Parathyroid adenoma (tissue), 2 donors: ENCODE results near the gene CNOT10.

ENCODE experiments used
- H2AFZ ChIP-seq: fragments of 300-600 bp; sonication (generic); one replicate; pipeline ENCODE4 v1.7.0; 2017; ENCODE audit warnings: antibody characterized with exemption, mild to moderate bottlenecking
- H3K27ac ChIP-seq: fragments of 300-600 bp; sonication (generic); one replicate; pipeline ENCODE4 v1.7.0; 2017
- H3K27me3 ChIP-seq: fragments of 300-600 bp; sonication (generic); one replicate; pipeline ENCODE4 v1.7.0; 2017; ENCODE audit warnings: low read length; ENCODE audit not compliant: control insufficient read depth, insufficient read depth
- H3K36me3 ChIP-seq: fragments of 300-600 bp; sonication (generic); one replicate; pipeline ENCODE4 v1.7.0; 2017; ENCODE audit warnings: low read length; ENCODE audit not compliant: control insufficient read depth, insufficient read depth
- H3K4me1 ChIP-seq: fragments of 300-600 bp; sonication (generic); one replicate; pipeline ENCODE4 v1.7.0; 2017; ENCODE audit warnings: control low read depth
- H3K4me2 ChIP-seq: fragments of 300-600 bp; sonication (generic); one replicate; pipeline ENCODE4 v1.7.0; 2017; ENCODE audit warnings: low read length
- H3K4me3 ChIP-seq: fragments of 300-600 bp; sonication (generic); one replicate; pipeline ENCODE4 v1.7.0; 2017; ENCODE audit warnings: low read depth, low read length
- H3K79me2 ChIP-seq: fragments of 300-600 bp; sonication (generic); one replicate; pipeline ENCODE4 v1.7.0; 2017; ENCODE audit warnings: control low read depth
- H3K9ac ChIP-seq: fragments of 300-600 bp; sonication (generic); one replicate; pipeline ENCODE4 v1.7.0; 2017; ENCODE audit warnings: mild to moderate bottlenecking
- H3K9me3 ChIP-seq: fragments of 300-600 bp; sonication (generic); one replicate; pipeline ENCODE4 v1.7.0; 2017; ENCODE audit warnings: low read length; ENCODE audit not compliant: control insufficient read depth
- CTCF ChIP-seq: fragments of 300-600 bp; sonication (generic); IDR thresholded peaks from one replicate; pipeline ENCODE4 v1.7.0; 2017; ENCODE audit warnings: antibody characterized with exemption, mild to moderate bottlenecking
- donor health status: primary hyperparathyroidism.

CNOT10 gene

GRCh38 chr3:32712506-32713055 lies 27.6 kb downstream of the CNOT10 start:
- Histone ChIP-seq H3K9ac (no peak overlapping the region), H3K4me1 (no peaks in the 10 kb centered on the region), H3K4me2 (no peak overlapping the region), H3K79me2 (no peaks in the 10 kb centered on the region), H3K27ac (no peak overlapping the region), H3K4me3 (no peak overlapping the region), H3K36me3 (no peaks in the 10 kb centered on the region), H2AFZ (no peak overlapping the region), H3K27me3 (no peaks in the 10 kb centered on the region), H3K9me3 (no peaks in the 10 kb centered on the region)
- TF ChIP-seq CTCF = no peak

GRCh38 chr3:32713181-32713580 lies 28.2 kb downstream of the CNOT10 start:
- Histone ChIP-seq H3K4me1 (no peaks in the 10 kb centered on the region), H3K79me2 (no peaks in the 10 kb centered on the region), H2AFZ (no peak overlapping the region), H3K4me2 (no peak overlapping the region), H3K4me3 (no peak overlapping the region), H3K9me3 (no peaks in the 10 kb centered on the region), H3K9ac (no peak overlapping the region), H3K27ac (no peak overlapping the region), H3K36me3 (no peaks in the 10 kb centered on the region), H3K27me3 (no peaks in the 10 kb centered on the region)
- TF ChIP-seq CTCF = no peak

- Histone ChIP-seq H3K9me3 (no peaks in the 10 kb centered on the region), H3K9ac (no peak overlapping the region), H2AFZ (no peak overlapping the region), H3K27ac (no peak overlapping the region), H3K4me2 (no peak overlapping the region), H3K4me3 (no peak overlapping the region), H3K27me3 (no peaks in the 10 kb centered on the region), H3K4me1 (no peaks in the 10 kb centered on the region), H3K36me3 (no peaks in the 10 kb centered on the region), H3K79me2 (no peaks in the 10 kb centered on the region)
- no peak for TF ChIP-seq CTCF
Observed at GRCh38 chr3:32719335-32719734, 34.3 kb downstream of the CNOT10 start.

GRCh38 chr3:32719931-32720330 lies 34.9 kb downstream of the CNOT10 start:
- no peak overlapping the region for H3K4me2 ChIP-seq

More at GRCh38 chr3:32719931-32720330, 34.9 kb downstream of the CNOT10 start:
- Histone ChIP-seq H3K79me2 (no peaks in the 10 kb centered on the region), H3K9ac (no peak overlapping the region), H3K27ac (no peak overlapping the region), H3K27me3 (no peaks in the 10 kb centered on the region), H3K4me1 (no peaks in the 10 kb centered on the region), H3K9me3 (no peaks in the 10 kb centered on the region), H3K36me3 (no peaks in the 10 kb centered on the region), H2AFZ (no peak overlapping the region), H3K4me3 (no peak overlapping the region)
- no peak for TF ChIP-seq CTCF
